T1000 (cell line): Measurements from ENCODE around the gene SLC4A1AP.
A peak's percentile ranks its signal among the peaks of the same experiment; 100 is the strongest.
"Not testable (repeated sequence)": the region's sequence is repeated elsewhere in the genome, so short reads cannot be mapped to it uniquely, and the experiment has no call there.

ENCODE experiments used
- DNase-seq: peaks from one replicate; lab custom pipeline; 2025; ENCODE audit warnings: mixed read lengths; lab: John Stamatoyannopoulos, UW

The SLC4A1AP gene

GRCh38 chr2:27663285-27664153 lies at the start of gene SLC4A1AP, which contains the start of gene SUPT7L:
SLC4A1AP (plus strand) TSS chr2:27663889; CDS start chr2:27663915, 26 bp downstream.
SUPT7L (minus strand) TSS chr2:27663614; CDS start chr2:27662192, 1,422 bp downstream.
- DNase-seq, result peak; percentile 77

DNA sequence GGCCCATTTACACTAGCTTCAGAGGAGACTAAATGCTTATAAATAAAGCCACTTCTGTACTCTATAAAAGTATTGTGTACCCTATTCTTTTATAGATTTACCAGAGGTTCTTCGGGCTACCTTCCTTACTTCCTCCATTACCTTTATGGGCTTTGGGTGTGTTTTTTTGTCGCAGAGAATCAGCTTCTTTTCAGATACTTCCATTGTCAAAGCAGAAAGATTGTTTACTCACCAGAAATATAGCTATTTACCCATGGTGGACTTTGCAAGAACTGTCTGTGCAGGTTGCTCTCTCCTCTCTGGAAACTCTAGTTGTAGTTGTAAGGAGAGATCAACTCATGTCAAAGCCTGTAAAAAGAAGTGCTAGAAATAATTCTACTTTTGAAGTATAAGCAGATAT lies 49.7 kb upstream of the SLC4A1AP start:
- no peak for DNase-seq

DNA sequence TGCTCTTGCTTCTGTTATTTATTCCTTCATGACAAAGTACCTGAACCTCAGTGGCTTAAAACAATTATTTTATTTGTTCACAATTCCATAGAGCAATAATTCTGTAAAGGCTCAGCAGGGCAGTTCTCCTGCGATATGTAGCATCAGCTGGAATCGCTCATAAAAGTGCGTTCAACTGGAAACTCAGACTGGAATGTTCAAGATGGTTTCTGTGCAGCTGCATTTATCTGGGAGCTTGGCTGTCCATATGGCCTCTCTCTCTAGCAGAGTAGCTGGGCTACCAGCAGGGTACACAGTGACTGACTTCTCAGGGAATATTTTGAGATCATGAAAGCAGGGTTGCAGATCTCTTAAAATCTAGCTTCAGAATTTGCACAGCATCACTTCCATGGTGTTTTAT lies 48.4 kb upstream of the SLC4A1AP start:
- DNase-seq, result no peak

DNA sequence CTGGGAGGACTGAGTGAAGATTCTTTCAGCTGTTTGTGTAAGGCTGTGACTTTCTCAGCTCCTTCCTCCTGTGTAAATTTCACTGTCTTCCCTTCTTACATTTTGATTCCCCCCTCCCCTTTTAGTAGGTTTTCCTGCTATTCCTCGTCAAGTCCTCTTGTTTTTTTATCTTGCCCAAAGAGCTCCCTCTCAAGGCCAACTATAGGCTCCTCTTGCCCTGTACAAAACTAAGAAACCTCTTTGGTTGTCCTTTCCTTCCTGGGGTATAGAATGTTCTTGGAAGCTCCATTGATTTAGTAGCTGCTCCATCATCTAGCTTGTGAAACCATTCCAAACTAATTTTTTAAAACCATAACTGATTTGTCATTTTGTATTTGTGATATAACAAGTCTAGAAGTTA lies 42.2 kb upstream of the SLC4A1AP start:
- DNase-seq, result no peak

- DNase-seq, result no peak
These were observed 40.7 kb upstream of the SLC4A1AP start for GRCh38 chr2:27622921-27623384.

DNA sequence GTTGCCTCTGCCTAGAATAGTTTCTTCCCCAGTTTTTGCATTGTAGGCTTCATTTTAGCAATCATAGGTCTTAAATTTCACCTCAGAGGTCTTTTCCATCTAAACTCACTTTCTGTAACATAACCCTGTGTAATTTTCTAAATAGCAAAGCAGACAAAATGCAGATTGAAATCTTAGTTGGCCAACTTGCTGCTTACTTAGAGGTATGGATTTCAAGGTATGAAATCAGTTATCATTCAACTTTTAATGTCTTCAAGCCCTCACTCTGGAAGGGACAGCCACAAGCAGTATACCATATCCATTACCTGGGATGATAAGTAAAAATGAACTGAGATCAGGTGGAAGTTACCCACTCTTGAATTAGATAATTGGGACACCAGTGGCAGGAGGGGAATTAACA lies 38.7 kb upstream of the SLC4A1AP start:
- no peak for DNase-seq

DNA sequence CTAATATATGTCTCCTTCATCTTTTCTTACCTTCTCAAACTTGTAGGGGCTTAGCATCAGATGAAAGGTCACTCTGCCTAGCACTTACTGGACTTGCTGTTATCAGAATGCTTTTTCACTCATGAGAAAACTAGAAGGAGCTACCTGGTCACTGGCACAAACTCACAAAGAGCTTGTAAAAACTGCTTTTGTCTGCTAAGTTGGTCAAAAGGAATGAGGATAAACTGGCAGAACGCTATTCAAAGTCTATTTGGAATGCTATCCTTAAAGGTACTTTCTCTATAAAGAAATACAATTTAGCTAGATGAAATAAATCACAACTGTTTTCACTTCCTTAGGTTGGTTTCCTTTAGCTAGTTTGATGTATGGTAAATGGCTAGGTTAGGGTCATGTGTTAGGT lies 37.4 kb upstream of the SLC4A1AP start:
- not testable (repeated sequence) for DNase-seq

DNA sequence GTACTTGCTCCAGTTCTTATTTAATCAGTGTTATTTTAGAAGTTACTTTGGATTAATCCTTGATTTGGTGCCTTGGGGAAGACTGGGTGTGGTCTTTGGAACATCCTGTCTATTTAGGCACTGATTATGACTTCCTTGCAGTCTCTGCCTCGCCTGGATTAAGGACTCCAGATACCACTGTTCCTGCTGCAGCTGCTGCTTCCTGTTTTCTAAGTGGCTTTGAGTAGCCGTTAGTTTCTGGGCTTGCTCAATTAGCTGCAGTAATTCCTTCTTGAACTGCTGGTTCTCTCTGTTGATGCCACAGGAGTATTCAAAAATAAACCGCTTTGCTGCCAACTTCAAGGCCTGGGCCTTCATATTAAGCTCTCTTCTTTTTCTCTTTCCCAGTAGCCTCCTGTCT lies 36.8 kb upstream of the SLC4A1AP start:
- not testable (repeated sequence) for DNase-seq

DNA sequence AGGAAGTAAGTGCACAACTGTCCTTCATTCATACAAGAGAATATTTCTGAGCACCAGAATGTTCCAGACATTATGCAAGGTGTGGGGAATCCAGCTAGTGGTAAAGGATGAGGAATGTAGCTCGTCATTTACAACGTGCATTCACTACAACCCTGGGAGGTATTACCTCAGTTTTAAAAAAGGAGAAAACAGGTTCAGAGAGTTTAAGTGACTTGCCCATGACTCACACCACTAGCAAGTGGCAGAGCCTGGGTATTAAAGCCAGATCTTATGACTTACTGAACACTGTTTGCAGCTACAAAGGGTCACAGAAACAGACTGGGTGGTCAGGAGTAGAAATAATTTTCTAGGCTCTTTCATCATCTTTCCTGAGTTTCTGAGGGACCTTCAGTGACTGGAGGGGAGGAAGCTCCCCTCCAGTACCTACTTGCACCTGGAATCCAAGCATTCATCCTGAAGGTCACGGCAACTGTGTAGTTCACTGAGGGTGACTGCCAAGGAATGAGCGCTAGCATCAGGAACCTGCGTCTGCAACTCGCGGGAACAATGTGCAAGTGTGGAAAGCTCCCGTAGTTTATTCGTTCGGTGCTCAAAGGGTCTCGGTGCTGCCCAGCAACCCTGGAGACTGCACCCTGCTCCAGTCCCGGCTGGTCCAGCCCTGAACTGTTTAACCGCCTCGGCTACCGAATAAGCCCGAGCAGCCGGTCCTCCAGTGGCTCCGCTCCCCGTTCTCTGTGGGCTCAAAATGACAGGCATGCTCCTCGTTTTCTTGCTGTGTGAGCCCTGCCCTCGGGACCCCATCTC lies 35.5 kb upstream of the SLC4A1AP start:
- peak; percentile 25 for DNase-seq

DNA sequence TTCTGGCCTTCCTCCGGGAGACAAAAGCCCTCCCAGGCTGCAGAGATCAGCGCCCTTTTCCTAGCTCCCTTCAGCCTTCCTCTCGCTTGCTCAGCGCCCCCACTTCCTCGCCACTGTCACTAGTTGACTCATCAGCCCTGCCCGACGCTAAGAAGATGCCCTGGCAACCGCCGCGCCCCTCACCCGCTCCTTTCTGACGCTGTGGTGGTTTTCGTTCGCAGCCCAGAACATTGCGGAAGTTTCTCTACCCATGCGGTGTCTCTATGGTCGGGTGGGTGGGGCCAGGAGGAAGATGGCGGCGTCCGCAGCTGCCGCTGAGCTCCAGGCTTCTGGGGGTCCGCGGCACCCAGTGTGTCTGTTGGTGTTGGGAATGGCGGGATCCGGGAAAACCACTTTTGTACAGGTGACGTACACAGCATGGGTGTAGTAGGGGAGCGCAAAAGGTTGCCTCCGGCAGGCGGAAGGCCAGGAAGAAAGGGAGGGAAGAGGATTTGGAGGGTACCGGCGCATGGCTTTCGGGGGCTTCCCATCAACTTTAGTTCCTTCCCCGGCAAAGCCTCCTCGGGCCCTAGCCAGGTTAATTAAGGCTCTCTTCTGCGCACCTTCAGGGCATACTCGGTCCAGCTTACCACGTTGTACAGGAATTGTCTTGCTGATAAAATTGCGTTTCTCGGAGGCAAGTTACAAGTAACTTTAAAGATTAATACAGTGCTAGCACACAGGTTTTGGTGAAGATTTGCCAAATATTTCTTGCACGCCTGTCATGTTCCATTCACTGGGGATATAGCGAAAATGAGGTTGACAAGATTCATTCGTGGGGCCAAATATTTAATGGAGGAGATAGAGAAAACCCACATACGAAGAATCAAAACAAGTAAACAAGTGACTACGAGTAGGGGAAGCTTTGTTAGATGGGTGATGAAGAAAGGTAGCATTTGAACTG lies 34.7 kb upstream of the SLC4A1AP start, which contains the start of the genes CCDC121 and GPN1:
Gene CCDC121, minus strand, starts transcription at position 246 of the 943 bp plus-strand sequence. CDS start 1,213 bp downstream, outside the sequence.
Gene GPN1, plus strand, starts transcription at position 284 of the 943 bp plus-strand sequence. Its CDS starts 9 bp downstream, at position 293.
- DNase-seq, result peak; percentile 87

GRCh38 chr2:27630257-27630656 lies 33.4 kb upstream of the SLC4A1AP start:
- DNase-seq, result not testable (repeated sequence)

GRCh38 chr2:27634291-27634690 lies 29.4 kb upstream of the SLC4A1AP start:
- DNase-seq, result no peak

- no peak for DNase-seq
These were observed 26.9 kb upstream of the SLC4A1AP start for GRCh38 chr2:27636766-27637165.

DNA sequence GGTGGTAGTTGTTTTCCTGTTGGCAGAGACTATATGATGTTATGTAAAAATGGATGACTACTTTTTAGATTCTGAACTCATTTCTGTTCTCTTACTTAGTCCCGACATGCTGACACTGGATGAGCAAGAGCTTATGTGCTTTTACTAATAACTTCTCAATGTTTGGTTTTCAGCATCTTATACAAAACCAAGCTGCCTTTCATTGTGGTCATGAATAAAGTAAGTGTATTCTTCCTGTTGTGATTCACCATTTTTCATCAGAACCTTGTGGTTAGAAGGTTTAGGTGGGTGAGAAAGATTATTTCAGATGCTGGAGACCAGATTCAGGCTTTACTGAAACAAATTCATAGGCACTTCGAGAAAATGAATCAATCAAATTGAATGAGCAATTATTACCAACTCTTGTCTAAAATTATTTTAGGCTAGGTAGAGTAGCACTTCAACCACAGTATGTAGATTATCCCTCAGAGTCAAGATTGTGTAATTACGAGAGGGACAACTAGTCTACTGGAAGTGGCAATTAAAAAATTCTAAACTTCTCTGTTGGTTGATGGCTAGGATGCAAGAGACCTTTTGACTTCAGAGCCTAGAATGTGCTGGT lies 25.6 kb upstream of the SLC4A1AP start:
- DNase-seq, result no peak

- DNase-seq, result no peak
These were observed 25.0 kb upstream of the SLC4A1AP start for GRCh38 chr2:27638709-27639108.

- DNase-seq, result no peak
These were observed 22.9 kb upstream of the SLC4A1AP start for GRCh38 chr2:27640722-27641245.

GRCh38 chr2:27645197-27645596 lies 18.5 kb upstream of the SLC4A1AP start:
- DNase-seq, result no peak

- DNase-seq, result no peak
These were observed 16.4 kb upstream of the SLC4A1AP start for GRCh38 chr2:27647289-27647688.

GRCh38 chr2:27647737-27648136 lies 16.0 kb upstream of the SLC4A1AP start:
- no peak for DNase-seq

DNA sequence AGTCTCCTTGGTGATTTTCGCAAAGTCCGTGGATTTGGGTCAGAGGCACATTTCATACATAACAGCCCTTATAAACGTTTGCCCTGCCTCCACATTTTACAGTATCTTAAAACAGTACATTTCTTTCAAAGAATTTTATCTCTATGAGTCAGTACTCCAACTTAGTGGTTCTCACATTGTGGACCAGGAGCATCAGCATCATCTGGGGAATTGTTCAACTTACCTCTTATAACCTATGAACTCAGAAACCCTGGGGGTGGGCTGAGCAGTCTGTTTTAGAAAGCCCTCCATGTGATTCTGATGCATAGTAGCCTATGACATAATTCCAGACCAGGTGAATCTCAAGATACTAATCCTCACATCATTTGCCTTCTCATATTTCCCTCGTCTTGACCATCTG lies 12.6 kb upstream of the SLC4A1AP start:
- DNase-seq, result no peak

DNA sequence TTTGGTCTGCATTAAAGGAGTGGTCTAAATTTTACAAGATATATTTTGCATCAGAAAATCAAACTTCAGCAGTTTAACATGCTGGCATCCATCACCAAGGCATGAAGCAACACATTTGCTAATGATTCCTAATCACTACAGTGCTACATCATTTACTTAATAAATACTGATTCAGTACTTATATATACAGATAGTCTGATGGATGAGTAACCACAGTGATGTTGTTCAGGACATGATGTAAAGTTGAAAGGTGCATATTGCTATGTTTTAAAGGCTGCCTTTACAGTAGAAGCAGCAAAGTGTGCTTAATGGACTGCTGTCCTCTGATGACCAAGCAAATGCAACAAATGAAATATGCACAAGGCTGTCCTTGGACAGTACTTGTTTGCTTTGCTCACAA lies 11.3 kb upstream of the SLC4A1AP start:
- DNase-seq, result no peak
